Muscle layer of duodenum (tissue), 2 donors: ENCODE measurements around the gene FAM210B.
"Not testable (repeated sequence)": the region's sequence is repeated elsewhere in the genome, so short reads cannot be mapped to it uniquely, and the experiment has no call there.

ENCODE experiments used
- H3K27ac ChIP-seq: one replicate; pipeline ENCODE4 v1.7.0; 2013; ENCODE audit warnings: mild to moderate bottlenecking, low read length
- H3K27me3 ChIP-seq: one replicate; pipeline ENCODE4 v1.7.0; 2013; ENCODE audit warnings: low read depth, mild to moderate bottlenecking, control low read depth, low read length
- H3K36me3 ChIP-seq, 2 donors: one replicate each; pipeline ENCODE4 v1.7.0; 2013; ENCODE audit warnings: low read length in 2 of 2, control low read depth in 1 of 2, mild to moderate bottlenecking in 1 of 2; ENCODE audit not compliant: insufficient read depth in 2 of 2, control insufficient read depth in 1 of 2
- H3K4me1 ChIP-seq, 2 donors: one replicate each; pipeline ENCODE4 v1.7.0; 2013; ENCODE audit warnings: low read length in 2 of 2, mild to moderate bottlenecking in 2 of 2, control low read depth in 1 of 2, moderate library complexity in 1 of 2; ENCODE audit not compliant: insufficient read depth in 2 of 2, control insufficient read depth in 1 of 2
- H3K4me3 ChIP-seq, 2 donors: one replicate each; pipeline ENCODE4 v1.7.0; 2013; ENCODE audit warnings: low read length in 2 of 2, low read depth in 1 of 2, mild to moderate bottlenecking in 1 of 2
- H3K9me3 ChIP-seq, 2 donors: one replicate each; pipeline ENCODE4 v1.7.0; 2013; ENCODE audit warnings: low read length in 2 of 2, control low read depth in 1 of 2, mild to moderate bottlenecking in 1 of 2; ENCODE audit not compliant: control insufficient read depth in 1 of 2
- donor health status: healthy.

The FAM210B gene

DNA sequence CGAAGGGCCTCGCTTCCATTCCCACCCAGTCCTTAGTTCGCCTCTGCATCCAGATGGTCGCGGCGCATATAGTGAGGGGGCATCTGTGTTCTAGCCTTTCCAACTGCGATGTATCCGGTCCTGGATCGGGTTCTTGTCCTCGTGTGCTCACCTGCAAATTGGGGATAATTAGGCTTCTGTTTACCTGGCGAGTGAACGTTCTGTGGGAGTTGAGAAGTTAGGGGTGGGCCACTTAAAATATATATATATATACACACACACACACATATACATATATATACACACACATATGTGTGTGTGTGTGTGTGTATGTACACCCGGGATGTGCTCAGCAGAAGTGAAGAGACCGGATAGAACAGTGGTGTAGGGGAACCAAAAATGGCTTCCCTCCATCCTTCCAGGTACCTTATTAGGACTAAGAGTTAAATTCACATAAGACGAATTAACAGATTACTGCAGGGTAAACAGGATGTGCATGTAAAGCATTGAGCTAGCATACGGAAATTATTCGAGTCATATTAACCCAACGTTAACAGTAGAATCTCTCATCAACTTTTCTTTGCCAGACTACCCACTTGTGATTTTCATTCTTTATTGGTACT lies 34.2 kb downstream of the FAM210B start:
- Histone ChIP-seq H3K9me3 (no peaks in the 10 kb centered on the region), H3K27me3 (no peaks in the 10 kb centered on the region), H3K4me3 (peak overlapping the region; percentile 95), H3K4me1 (peaks cover 5 to 18% of the 10 kb centered on the region in 2 donors), H3K36me3 (peaks cover 22 to 30% of the 10 kb centered on the region in 2 donors), H3K27ac (peak overlapping the region; percentile 94)

DNA sequence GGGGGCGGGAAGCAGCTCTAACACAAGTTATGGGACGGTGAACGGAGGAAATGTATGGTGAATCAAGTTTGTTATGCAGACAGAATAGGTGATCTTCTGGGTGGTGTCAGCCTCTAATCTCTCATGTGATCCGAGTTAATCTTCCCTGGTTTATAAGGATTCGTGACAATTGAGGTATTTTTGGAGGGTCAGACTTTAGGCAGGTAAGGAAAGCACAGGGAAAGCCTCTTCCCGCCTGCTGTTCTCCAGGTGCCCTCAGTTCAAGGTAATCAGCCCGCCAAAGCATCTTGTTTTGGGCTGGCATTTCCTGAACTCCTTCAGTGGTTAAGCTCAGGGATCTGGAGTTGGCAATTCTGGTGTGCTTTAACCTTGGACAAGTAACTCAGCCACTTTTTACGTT lies 34.9 kb downstream of the FAM210B start:
- H3K4me3 ChIP-seq: peak overlapping the region; percentile 95
- peaks cover 5 to 18% of the 10 kb centered on the region in 2 donors for H3K4me1 ChIP-seq
- peaks cover 26 to 33% of the 10 kb centered on the region in 2 donors for H3K36me3 ChIP-seq
- H3K9me3 ChIP-seq: no peaks in the 10 kb centered on the region
- no peaks in the 10 kb centered on the region for H3K27me3 ChIP-seq
- H3K27ac ChIP-seq: no peak overlapping the region

DNA sequence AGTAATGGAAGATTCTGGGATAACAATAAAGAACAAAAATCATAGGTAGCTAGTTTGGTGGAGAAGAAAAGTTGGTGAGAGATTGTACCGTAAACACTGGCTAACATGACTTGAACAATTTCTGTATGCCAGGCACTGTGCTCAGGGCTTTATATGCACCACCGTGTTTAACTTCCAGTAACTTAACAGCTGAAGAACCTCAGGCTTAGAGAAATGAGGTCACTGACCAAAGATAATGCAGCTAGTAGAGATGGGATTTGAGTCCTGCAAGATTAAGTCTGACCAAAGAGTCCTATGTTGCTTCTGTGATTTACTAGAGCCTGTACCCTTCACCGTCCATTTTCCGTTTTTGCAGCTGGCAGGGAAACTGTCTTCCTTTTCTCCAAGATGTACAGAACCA lies 36.4 kb downstream of the FAM210B start:
- Histone ChIP-seq H3K9me3 (no peaks in the 10 kb centered on the region), H3K4me3 (no peak overlapping the region), H3K4me1 (peaks cover 5 to 18% of the 10 kb centered on the region in 2 donors), H3K27ac (no peak overlapping the region), H3K27me3 (no peaks in the 10 kb centered on the region), H3K36me3 (peaks cover 41 to 45% of the 10 kb centered on the region in 2 donors)

DNA sequence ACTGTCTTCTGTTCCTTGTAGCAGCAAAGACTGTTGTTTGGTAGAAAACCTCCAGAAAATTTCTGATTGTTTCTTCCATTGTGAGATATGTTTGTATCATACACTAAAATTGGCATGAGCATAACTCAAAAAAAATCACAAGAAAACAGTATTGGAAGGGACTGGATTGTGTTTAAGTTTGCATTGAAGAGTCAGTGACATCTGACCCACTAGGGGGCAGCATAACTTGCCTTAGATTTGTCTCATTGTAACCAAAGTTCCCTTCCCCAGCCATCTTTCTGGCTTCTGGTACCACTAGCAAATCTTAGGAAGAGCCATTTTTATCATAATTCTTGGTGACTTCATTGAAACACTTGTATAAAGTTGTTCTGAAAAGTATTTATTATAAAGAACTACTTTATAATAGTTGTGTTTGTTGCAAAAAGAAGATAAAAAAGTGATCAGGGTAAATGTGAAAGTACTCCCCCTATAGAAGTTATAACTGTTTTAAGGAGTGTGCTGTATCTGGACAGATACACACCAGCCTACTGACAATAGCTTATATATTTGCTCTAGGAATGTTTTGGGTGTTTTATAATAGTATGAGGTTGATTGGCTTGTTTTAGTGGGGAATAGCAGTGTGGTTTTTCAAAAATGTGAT lies 41.3 kb downstream of the FAM210B start:
- Histone ChIP-seq H3K36me3 (peaks cover 64 to 72% of the 10 kb centered on the region in 2 donors), H3K4me3 (no peak overlapping the region), H3K27ac (no peak overlapping the region), H3K27me3 (no peaks in the 10 kb centered on the region), H3K9me3 (no peaks in the 10 kb centered on the region), H3K4me1 (no peaks in the 10 kb centered on the region)

DNA sequence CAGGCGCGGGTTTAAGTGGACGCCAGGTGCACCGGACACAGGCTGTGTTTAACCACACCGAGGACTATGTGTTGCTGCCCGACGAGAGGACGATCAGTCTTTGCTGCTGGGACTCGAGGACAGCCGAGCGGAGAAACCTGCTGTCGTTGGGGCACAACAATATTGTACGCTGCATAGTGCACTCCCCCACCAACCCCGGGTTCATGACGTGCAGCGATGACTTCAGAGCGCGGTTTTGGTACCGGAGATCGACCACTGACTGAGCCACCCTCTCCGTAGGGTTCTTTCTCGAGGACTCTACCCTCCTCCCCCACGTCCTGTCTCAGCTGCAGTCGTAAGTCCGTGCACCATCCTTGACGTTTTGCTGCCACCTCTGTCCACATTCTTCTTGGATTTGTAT lies 44.7 kb downstream of the FAM210B start:
- peaks cover 59 to 70% of the 10 kb centered on the region in 2 donors for H3K36me3 ChIP-seq

DNA sequence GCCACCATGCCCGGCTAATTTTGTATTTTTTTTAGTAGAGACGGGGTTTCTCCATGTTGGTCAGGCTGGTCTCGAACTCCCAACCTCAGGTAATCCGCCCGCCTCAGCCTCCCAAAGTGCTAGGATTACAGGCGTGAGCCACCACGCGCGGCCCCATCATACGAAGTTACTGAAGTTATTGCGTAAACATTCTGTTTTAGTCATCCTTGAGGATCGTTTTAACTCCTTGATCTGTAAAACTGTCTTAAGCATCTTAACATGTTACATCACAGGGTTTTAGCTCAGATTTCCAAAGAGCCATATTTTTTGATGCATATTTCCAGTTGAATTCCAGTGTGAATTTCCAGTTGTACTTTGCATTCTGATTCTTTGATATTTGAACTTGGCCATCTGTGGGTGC lies 46.6 kb downstream of the FAM210B start:
- peaks cover 43 to 60% of the 10 kb centered on the region in 2 donors for H3K36me3 ChIP-seq
- H3K9me3 ChIP-seq: not testable (repeated sequence)

More for the DNA sequence above, 44.7 kb downstream of the FAM210B start:
- H3K4me3 ChIP-seq: no peak overlapping the region
- H3K9me3 ChIP-seq: no peaks in the 10 kb centered on the region
- H3K27me3 ChIP-seq: no peaks in the 10 kb centered on the region
- H3K27ac ChIP-seq: no peak overlapping the region
- no peaks in the 10 kb centered on the region for H3K4me1 ChIP-seq

DNA sequence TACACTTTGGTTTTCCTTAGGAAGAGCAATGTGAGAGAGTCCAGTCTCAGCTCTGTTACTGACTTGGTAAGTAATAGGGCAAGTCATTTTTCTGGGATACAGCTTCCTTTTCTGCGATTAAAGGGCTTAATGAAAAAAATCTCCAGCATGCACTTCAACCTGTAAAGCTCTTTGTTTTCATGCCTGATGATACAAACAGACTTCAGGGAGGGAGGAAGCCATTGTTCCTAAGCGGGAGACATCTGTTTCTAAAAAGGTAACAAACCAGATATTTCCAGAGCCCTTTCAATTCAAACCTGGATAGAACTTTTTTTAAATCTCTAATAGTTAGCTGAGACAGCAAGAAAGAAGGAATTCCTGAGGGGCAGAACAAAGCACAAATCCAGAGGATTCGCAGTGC lies 48.1 kb downstream of the FAM210B start:
- Histone ChIP-seq H3K4me1 (peaks cover 0 to 9% of the 10 kb centered on the region in 2 donors), H3K27ac (no peak overlapping the region), H3K27me3 (no peaks in the 10 kb centered on the region), H3K36me3 (peaks cover 35 to 55% of the 10 kb centered on the region in 2 donors), H3K9me3 (no peaks in the 10 kb centered on the region), H3K4me3 (no peak overlapping the region)

More for the DNA sequence above, 46.6 kb downstream of the FAM210B start:
- H3K27ac ChIP-seq, H3K4me3 ChIP-seq, H3K4me1 ChIP-seq, H3K27me3 ChIP-seq: not testable (repeated sequence)

DNA sequence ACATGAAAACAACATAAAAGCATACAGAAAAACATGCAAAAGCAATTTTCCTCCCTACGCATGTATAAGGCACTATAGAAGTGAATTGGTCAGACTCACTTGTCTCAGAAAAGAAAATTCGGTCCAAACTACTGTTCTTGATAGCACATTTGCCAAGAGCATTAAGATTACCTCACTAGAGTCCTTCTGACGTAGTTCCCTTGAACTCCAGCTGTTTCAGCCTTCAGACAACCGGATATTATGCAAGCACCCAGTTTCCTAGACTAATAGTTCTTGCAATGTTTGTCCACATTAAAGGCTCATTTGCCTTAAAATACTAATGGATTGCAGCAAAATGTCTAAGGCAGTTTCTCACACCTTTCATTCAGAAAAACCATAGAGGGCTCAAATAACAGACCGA lies 50.7 kb downstream of the FAM210B start:
- H3K4me3 ChIP-seq: no peak overlapping the region
- H3K4me1 ChIP-seq: peaks cover 0 to 9% of the 10 kb centered on the region in 2 donors
- peak overlapping the region; percentile 5 for H3K27ac ChIP-seq
- H3K9me3 ChIP-seq: no peaks in the 10 kb centered on the region
- H3K27me3 ChIP-seq: no peaks in the 10 kb centered on the region
- peaks cover 21 to 36% of the 10 kb centered on the region in 2 donors for H3K36me3 ChIP-seq

DNA sequence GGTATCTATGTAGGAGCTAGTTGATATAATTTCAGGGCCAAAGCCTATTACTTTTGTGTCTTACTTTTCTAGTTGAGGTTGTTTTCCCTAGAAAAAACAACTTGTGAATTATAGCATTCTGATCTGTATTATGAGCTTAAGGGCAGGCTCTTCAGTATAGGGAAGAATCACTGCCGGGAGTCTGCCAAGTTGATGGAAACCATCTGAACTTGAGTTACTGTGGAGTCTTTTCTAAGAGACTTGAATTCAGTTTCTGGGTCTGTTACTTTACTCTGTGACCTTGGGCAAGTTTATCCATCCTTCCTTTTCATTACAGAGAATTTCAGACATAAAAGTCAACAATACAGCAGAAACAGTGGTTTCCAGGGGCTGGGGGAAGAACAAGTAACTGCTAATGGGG lies 51.2 kb downstream of the FAM210B start:
- peak overlapping the region; percentile 5 for H3K27ac ChIP-seq
- peaks cover 21 to 34% of the 10 kb centered on the region in 2 donors for H3K36me3 ChIP-seq
- H3K27me3 ChIP-seq: no peaks in the 10 kb centered on the region
- no peak overlapping the region for H3K4me3 ChIP-seq
- peaks cover 0 to 9% of the 10 kb centered on the region in 2 donors for H3K4me1 ChIP-seq
- no peaks in the 10 kb centered on the region for H3K9me3 ChIP-seq

DNA sequence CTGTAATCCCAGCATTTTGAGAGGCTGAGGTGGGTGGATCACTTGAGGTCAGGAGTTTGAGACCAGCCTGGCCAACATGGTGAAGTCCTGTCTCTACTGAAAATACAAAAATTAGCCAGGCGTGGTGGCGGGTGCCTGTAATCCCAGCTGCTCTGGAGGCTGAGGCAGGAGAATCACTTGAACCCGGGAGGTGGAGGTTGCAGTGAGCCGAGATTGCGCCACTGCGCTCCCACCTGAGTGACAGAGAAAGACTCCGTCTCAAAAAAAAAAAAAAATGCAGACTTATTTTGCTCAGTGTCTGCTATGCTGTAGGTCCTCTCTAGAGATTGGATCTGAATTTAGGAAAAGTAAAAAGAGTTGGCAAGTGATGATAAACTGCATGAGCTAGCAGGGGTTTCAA lies 52.5 kb downstream of the FAM210B start:
- H3K4me3 ChIP-seq: not testable (repeated sequence)
- peak overlapping the region; percentile 84 for H3K27ac ChIP-seq

DNA sequence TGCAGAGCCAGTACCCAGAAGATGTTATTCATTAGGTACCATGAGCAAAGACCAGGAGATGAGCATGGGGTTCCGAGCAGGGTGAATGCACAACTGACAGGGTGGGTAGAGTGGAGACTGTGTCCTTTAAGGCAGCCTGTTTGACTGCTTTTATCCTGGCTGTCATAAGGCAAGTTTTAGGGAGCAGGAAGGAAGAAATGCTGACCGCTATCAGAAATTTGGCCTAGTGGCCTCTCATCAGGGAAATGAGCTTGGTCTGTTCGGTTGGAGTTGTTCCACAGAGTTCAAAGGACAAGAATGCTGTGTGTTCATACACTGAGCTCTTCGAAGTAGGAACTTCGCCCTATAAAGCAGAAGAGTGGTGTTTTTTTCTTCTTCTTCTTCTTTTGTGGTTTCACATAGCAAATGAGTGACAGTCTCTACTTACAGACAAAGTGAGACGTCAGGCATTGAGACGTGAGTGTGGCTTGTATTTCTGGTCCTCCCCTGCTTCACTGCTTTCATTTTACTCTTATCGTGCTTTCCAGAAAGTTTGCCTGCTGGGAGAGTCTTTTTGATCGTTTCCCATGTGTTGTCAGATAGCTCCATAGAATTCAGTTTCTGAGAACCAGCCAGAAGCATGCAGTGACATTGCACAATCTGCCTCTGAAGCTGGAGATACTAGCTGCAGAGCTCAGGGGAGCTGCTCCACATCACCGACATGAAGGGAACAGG lies 53.1 kb downstream of the FAM210B start, which contains the start of gene CASS4:
Gene CASS4 (plus strand): TSS at position 502 of the 714 bp plus-strand sequence. CDS start 199 bp downstream, at position 701.
- Histone ChIP-seq H3K27ac (peak within 1 kb of the TSS; percentile 84), H3K27me3 (no peaks in the 10 kb centered on the region), H3K4me1 (peaks cover 0 to 9% of the 10 kb centered on the region in 2 donors), H3K9me3 (no peaks in the 10 kb centered on the region), H3K4me3 (peak within 1 kb of the TSS; percentile 32 to 40), H3K36me3 (peaks cover 8 to 14% of the 10 kb centered on the region in 2 donors)

More for the DNA sequence above, 52.5 kb downstream of the FAM210B start:
- not testable (repeated sequence) for H3K27me3 ChIP-seq, H3K4me1 ChIP-seq, H3K9me3 ChIP-seq
- peaks cover 10 to 21% of the 10 kb centered on the region in 2 donors for H3K36me3 ChIP-seq
